ENCODE data around the gene KCNH2.

GRCh38 chr7:150968056-150968733, 9.9 kb downstream of the KCNH2 start:
- TF ChIP-seq, protein P1, sequence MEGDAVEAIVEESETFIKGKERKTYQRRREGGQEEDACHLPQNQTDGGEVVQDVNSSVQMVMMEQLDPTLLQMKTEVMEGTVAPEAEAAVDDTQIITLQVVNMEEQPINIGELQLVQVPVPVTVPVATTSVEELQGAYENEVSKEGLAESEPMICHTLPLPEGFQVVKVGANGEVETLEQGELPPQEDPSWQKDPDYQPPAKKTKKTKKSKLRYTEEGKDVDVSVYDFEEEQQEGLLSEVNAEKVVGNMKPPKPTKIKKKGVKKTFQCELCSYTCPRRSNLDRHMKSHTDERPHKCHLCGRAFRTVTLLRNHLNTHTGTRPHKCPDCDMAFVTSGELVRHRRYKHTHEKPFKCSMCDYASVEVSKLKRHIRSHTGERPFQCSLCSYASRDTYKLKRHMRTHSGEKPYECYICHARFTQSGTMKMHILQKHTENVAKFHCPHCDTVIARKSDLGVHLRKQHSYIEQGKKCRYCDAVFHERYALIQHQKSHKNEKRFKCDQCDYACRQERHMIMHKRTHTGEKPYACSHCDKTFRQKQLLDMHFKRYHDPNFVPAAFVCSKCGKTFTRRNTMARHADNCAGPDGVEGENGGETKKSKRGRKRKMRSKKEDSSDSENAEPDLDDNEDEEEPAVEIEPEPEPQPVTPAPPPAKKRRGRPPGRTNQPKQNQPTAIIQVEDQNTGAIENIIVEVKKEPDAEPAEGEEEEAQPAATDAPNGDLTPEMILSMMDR (IDR thresholded peaks at IDR 0.05 in 8 of 11, conservative IDR thresholded peaks at IDR 0.05 in 3 of 11): no peak
- TF ChIP-seq POLR2A (IDR thresholded peaks at IDR 0.05): no peak
